NT2/D1 (cell line): ENCODE measurements around the gene EIF1.
"Not testable (repeated sequence)": the region's sequence is repeated elsewhere in the genome, so short reads cannot be mapped to it uniquely, and the experiment has no call there.

Experiments
- DNase-seq: peaks from one replicate; pipeline ENCODE4 v3.0.0-alpha.2; 2011; ENCODE audit warnings: low read depth, low spot score
- H3K27me3 ChIP-seq: 2 replicates; pipeline ENCODE4 v1.6.0; 2011; ENCODE audit warnings: mild to moderate bottlenecking; ENCODE audit not compliant: insufficient read length, insufficient read depth
- H3K36me3 ChIP-seq: 2 replicates; pipeline ENCODE4 v1.6.1; 2011; ENCODE audit warnings: mild to moderate bottlenecking, low read length, mixed read lengths; ENCODE audit not compliant: insufficient read depth, insufficient read length
- H3K4me1 ChIP-seq: 2 replicates; pipeline ENCODE4 v1.5.1; 2011; ENCODE audit not compliant: insufficient read depth, insufficient read length
- H3K4me3 ChIP-seq: 2 replicates; pipeline ENCODE4 v1.5.1; 2011; ENCODE audit warnings: low read depth; ENCODE audit not compliant: insufficient read length
- H3K9ac ChIP-seq: 2 replicates; pipeline ENCODE4 v1.6.0; 2011; ENCODE audit warnings: low read depth; ENCODE audit not compliant: insufficient read length
- H3K9me3 ChIP-seq: 2 replicates; pipeline ENCODE4 v1.5.1; 2011; ENCODE audit warnings: mild to moderate bottlenecking, low read length; ENCODE audit not compliant: insufficient read depth
- SUZ12 ChIP-seq: IDR thresholded peaks from 2 replicates; pipeline ENCODE4 v1.6.1; 2011; ENCODE audit not compliant: insufficient read length, insufficient read depth; ENCODE audit errors: extremely low read depth
- YY1 ChIP-seq: IDR thresholded peaks from 2 replicates; pipeline ENCODE4 v1.6.1; 2011; ENCODE audit not compliant: insufficient read length, insufficient read depth
- ZNF274 ChIP-seq: IDR thresholded peaks from 2 replicates; pipeline ENCODE4 v1.6.1; 2011; ENCODE audit warnings: mild to moderate bottlenecking, low read depth, low read length

Gene EIF1

GRCh38 chr17:41664587-41665565 lies 23.8 kb upstream of the EIF1 start:
- Histone ChIP-seq H3K4me3 (no peak overlapping the region), H3K27me3 (peaks cover 6% of the 10 kb centered on the region), H3K36me3 (no peaks in the 10 kb centered on the region), H3K9ac (peak overlapping the region; percentile 26), H3K9me3 (peaks cover 6% of the 10 kb centered on the region; the same call in 1 of the 2 replicates), H3K4me1 (peaks cover 7% of the 10 kb centered on the region)
- no peak for DNase-seq
- TF ChIP-seq ZNF274 (no peak), SUZ12 (no peak)

- Histone ChIP-seq H3K27me3 (peaks cover 6% of the 10 kb centered on the region), H3K9me3 (peaks cover 6% of the 10 kb centered on the region; the same call in 1 of the 2 replicates), H3K36me3 (no peaks in the 10 kb centered on the region), H3K9ac (peak overlapping the region; percentile 79), H3K4me1 (peaks cover 7% of the 10 kb centered on the region), H3K4me3 (peak overlapping the region; percentile 47)
- no peak for DNase-seq
- TF ChIP-seq YY1, result no peak
- no peak for TF ChIP-seq SUZ12
- TF ChIP-seq ZNF274, result no peak
Measured at GRCh38 chr17:41665566-41666236, 23.0 kb upstream of the EIF1 start.

DNA sequence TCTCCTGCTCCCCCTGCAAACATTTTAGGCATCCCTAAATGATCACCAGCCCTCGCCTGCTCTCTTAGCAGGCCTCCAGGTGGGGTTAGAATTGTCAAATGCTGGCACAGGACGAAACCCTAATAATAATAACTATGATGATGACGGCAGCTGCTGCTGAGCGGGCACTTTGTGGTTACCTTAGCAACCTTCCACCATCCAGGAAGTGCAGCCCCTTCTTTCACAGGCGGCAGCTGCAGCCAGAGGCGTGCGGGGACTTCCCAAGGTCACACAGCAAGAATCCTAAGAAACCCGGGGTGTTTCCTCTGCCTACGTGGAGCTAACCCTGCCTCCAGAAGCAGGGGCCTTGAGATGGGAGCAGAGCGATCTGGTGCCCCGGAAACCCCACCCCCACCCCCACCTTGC lies 22.4 kb upstream of the EIF1 start:
- peaks cover 7% of the 10 kb centered on the region for H3K4me1 ChIP-seq
- H3K36me3 ChIP-seq, result no peaks in the 10 kb centered on the region
- peaks cover 6% of the 10 kb centered on the region for H3K27me3 ChIP-seq
- peaks cover 6% of the 10 kb centered on the region; the same call in 1 of the 2 replicates for H3K9me3 ChIP-seq
- DNase-seq, result no peak
- peak overlapping the region; percentile 79 for H3K9ac ChIP-seq
- peak overlapping the region; percentile 47 for H3K4me3 ChIP-seq
- TF ChIP-seq ZNF274 (no peak), SUZ12 (no peak), YY1 (no peak)

DNA sequence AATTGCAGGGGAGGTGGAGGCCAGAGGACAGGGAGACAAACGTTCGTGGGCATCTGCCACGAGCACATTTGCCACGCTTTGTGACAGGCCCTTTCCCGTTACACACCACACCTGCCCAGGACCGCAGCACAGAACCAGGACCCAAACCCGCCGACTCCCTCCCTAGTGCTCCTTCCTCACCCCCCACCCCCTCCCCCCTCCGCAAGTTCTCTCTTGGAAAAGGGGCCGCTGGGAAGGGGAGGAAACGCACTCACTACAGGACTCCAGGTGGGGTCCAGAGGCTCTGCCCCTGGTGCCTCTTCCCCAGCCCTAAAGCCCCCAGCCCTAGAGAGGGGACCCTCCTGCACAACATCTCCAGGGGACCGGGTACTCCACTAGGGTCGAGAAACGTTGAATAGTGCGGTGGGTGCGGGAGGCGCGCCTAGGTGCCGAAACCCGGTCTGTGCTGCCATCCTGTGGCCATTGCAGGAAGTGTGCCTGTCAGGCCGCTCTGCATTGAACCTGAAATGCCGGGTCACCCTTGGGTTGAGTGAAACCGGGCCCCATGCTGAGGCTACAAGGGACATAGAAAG lies 21.9 kb upstream of the EIF1 start:
- Histone ChIP-seq H3K9ac (peak overlapping the region; percentile 79), H3K36me3 (no peaks in the 10 kb centered on the region), H3K4me3 (peak overlapping the region; percentile 47), H3K9me3 (peaks cover 6% of the 10 kb centered on the region; the same call in 1 of the 2 replicates), H3K4me1 (peaks cover 7% of the 10 kb centered on the region), H3K27me3 (peaks cover 6% of the 10 kb centered on the region)
- DNase-seq, result no peak
- no peak for TF ChIP-seq YY1
- no peak for TF ChIP-seq ZNF274
- TF ChIP-seq SUZ12, result no peak

- peak overlapping the region; percentile 47 for H3K4me3 ChIP-seq
- DNase-seq, result no peak
- TF ChIP-seq ZNF274 (no peak), YY1 (no peak), SUZ12 (no peak)
- peak overlapping the region; percentile 79 for H3K9ac ChIP-seq
- no peaks in the 10 kb centered on the region for H3K36me3 ChIP-seq
- H3K9me3 ChIP-seq, result peaks cover 3% of the 10 kb centered on the region; the same call in 1 of the 2 replicates
- peaks cover 7% of the 10 kb centered on the region for H3K4me1 ChIP-seq
- peaks cover 6% of the 10 kb centered on the region for H3K27me3 ChIP-seq
Measured at GRCh38 chr17:41667280-41668041, 21.2 kb upstream of the EIF1 start.

- Histone ChIP-seq H3K4me1 (peaks cover 5% of the 10 kb centered on the region), H3K9me3 (no peaks in the 10 kb centered on the region), H3K36me3 (no peaks in the 10 kb centered on the region), H3K4me3 (no peak overlapping the region), H3K9ac (no peak overlapping the region), H3K27me3 (peaks cover 5% of the 10 kb centered on the region)
- no peak for DNase-seq
- TF ChIP-seq ZNF274 (no peak), YY1 (no peak), SUZ12 (no peak)
Measured at GRCh38 chr17:41672153-41672552, 16.5 kb upstream of the EIF1 start.

GRCh38 chr17:41675157-41676057 lies 13.3 kb upstream of the EIF1 start:
- DNase-seq, result peak; percentile 44
- H3K9ac ChIP-seq, H3K9me3 ChIP-seq, H3K36me3 ChIP-seq, H3K4me3 ChIP-seq, H3K4me1 ChIP-seq, H3K27me3 ChIP-seq: not testable (repeated sequence)
